ENCODE measurements around the gene CEACAM6.

The CEACAM6 gene

GRCh38 chr19:41711376-41712261 lies 43.7 kb upstream of the CEACAM6 start:
- no peak for DNase-seq (ENCODE audit: low read depth)
- H3K4me3 ChIP-seq (ENCODE audit: low read length): no peak overlapping the region
- TF ChIP-seq CTCF (conservative IDR thresholded peaks at IDR 0.05; ENCODE audit: low read length): no peak

GRCh38 chr19:41714598-41714997 lies 40.7 kb upstream of the CEACAM6 start:
- H3K4me3 ChIP-seq (ENCODE audit: low read length): no peak overlapping the region
- DNase-seq (ENCODE audit: low read depth): no peak
- TF ChIP-seq CTCF (conservative IDR thresholded peaks at IDR 0.05; ENCODE audit: low read length): no peak

- DNase-seq (ENCODE audit: low read depth): no peak
- TF ChIP-seq CTCF (conservative IDR thresholded peaks at IDR 0.05; ENCODE audit: low read length): no peak
- no peak overlapping the region for H3K4me3 ChIP-seq (ENCODE audit: low read length)
Observed at GRCh38 chr19:41718761-41719160, 36.6 kb upstream of the CEACAM6 start.

GRCh38 chr19:41720103-41720502 lies 35.2 kb upstream of the CEACAM6 start:
- no peak overlapping the region for H3K4me3 ChIP-seq (ENCODE audit: low read length)
- no peak for TF ChIP-seq CTCF (conservative IDR thresholded peaks at IDR 0.05; ENCODE audit: low read length)

GRCh38 chr19:41726493-41726892 lies 28.8 kb upstream of the CEACAM6 start:
- no peak for DNase-seq (ENCODE audit: low read depth)
- TF ChIP-seq CTCF (conservative IDR thresholded peaks at IDR 0.05; ENCODE audit: low read length): no peak
- no peak overlapping the region for H3K4me3 ChIP-seq (ENCODE audit: low read length)

More at GRCh38 chr19:41720103-41720502, 35.2 kb upstream of the CEACAM6 start:
- no peak for DNase-seq (ENCODE audit: low read depth)

GRCh38 chr19:41734156-41734555 lies 21.2 kb upstream of the CEACAM6 start:
- DNase-seq (ENCODE audit: low read depth): no peak
- no peak overlapping the region for H3K4me3 ChIP-seq (ENCODE audit: low read length)
- TF ChIP-seq CTCF (conservative IDR thresholded peaks at IDR 0.05; ENCODE audit: low read length): no peak

GRCh38 chr19:41734585-41734984 lies 20.7 kb upstream of the CEACAM6 start:
- TF ChIP-seq CTCF (conservative IDR thresholded peaks at IDR 0.05; ENCODE audit: low read length): no peak
- H3K4me3 ChIP-seq (ENCODE audit: low read length): no peak overlapping the region
- no peak for DNase-seq (ENCODE audit: low read depth)
